Measurements from ENCODE around the gene ARID5B.

The ARID5B gene, protein sequence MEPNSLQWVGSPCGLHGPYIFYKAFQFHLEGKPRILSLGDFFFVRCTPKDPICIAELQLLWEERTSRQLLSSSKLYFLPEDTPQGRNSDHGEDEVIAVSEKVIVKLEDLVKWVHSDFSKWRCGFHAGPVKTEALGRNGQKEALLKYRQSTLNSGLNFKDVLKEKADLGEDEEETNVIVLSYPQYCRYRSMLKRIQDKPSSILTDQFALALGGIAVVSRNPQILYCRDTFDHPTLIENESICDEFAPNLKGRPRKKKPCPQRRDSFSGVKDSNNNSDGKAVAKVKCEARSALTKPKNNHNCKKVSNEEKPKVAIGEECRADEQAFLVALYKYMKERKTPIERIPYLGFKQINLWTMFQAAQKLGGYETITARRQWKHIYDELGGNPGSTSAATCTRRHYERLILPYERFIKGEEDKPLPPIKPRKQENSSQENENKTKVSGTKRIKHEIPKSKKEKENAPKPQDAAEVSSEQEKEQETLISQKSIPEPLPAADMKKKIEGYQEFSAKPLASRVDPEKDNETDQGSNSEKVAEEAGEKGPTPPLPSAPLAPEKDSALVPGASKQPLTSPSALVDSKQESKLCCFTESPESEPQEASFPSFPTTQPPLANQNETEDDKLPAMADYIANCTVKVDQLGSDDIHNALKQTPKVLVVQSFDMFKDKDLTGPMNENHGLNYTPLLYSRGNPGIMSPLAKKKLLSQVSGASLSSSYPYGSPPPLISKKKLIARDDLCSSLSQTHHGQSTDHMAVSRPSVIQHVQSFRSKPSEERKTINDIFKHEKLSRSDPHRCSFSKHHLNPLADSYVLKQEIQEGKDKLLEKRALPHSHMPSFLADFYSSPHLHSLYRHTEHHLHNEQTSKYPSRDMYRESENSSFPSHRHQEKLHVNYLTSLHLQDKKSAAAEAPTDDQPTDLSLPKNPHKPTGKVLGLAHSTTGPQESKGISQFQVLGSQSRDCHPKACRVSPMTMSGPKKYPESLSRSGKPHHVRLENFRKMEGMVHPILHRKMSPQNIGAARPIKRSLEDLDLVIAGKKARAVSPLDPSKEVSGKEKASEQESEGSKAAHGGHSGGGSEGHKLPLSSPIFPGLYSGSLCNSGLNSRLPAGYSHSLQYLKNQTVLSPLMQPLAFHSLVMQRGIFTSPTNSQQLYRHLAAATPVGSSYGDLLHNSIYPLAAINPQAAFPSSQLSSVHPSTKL

DNA sequence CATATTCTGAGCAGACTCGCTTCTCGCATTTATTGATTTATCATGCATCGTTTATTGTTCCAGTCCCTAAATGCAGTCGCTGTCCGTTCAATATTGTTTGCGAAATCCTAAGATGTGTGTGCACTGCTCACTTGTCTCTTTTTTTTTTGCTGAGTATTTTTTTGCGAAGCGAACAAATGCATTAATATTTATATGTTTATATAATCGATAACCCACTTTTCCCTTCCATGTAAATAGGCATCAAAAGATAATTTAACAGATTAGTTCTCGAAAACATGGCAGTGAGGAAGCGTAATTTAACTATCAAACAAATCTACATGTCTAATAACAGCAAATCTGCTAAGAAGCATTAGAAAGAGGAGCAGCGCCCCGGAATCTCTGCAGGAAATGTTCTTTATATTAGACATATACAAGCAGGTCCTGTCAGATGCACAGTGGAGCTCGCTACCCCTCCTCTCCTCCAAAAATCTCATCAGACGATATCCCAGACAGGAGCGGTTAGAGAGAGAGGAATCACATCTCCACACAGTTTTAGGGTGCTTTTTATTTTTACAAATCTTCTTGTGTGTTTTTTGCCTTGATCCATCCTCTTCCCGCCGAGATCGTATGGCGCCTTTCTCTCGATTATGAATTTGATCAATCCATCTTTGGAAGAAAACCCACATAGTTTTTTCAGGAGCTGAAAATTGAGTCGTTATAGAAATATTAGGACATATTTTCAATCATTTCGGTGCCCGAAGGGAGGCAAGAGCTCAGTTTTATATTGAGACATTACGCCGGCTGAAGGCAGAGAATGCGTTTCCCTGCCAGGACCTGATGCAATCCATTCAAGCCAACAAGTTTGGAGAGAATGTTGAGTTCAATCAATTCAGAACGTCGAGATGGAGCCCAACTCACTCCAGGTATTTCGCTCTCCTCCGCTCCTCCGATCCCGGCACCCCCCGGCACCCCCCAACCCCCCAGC, at the start of gene ARID5B:
Gene ARID5B (plus strand): TSS at position 871 of the 964 bp plus-strand sequence. CDS start 11 bp downstream, at position 882.
- DNase-seq, result peak; percentile 65

DNA sequence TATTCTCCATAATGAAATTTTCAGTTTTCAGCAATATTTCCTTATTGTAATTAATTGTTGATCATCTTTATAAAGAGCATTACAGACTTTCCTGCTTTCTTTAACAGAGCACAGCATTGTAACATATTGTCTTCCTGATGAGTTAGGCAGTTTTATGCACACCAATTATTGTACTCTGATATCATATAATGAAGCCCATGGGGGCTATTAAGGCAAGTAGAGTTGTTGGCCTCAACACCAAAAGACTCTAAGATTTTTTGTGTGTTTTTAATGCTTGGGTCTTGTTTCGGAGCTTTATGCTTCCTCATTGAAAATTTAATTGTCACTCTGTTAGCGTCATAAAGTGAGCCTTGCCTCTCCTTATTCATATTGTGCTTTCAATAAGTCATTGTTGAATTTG, 49.2 kb upstream of the ARID5B start:
- no peak for DNase-seq

DNA sequence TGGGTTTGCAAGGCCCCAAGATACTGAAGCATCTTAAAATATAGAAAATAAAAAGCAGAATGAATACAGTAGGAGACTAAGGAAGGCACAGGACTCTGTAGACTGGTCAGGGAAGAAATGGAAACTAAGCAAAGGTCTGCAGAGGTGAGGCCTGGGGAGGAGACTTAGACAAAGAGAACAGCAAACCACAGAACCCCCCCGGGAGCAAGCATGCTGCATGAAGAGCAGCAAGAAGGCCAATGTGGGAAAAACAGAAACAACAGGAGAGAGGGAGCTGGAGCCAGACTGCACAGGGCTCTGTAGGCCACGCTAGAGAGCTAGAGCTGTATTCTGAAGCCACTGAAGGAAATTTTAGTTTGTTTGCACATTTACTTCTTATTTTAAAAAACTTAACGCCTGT, 45.7 kb upstream of the ARID5B start:
- DNase-seq, result no peak

DNA sequence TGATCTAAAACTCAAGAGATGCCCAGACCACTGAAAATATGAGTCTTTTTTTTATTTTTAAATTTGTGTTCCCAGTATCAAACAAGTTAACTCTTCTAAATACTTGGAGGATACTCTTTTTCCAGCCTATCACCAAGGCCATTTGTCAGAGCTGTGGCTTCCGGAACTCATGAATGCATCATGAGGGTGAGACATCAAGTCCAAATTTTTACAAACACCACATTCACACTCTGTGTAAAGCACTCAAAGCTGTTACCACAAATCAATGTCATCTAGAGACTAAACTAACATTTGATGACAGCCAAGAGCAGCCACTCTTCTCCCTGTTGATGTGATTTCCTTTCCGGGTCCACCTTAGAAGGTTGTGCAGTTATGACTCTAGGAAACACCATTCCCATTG, 43.8 kb upstream of the ARID5B start:
- no peak for DNase-seq

DNA sequence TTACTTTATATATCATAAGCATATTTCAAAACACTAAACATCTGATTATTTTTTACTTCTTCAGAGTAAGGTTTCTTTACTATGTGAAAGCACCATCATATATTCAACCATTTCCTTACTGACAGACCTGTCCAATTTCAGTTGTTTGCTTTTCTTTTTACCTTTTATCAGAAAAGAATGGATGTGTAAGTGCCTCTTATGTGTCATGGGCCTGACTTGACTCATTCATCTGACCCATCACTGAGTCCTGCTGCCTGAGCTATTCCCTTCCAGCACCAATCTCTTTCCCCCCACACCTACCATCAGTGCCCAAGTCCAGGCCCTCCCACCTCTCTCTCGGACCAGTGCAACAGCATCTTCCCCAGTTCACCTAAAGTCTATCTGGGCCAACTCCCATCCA, 41.7 kb upstream of the ARID5B start:
- no peak for DNase-seq

DNA sequence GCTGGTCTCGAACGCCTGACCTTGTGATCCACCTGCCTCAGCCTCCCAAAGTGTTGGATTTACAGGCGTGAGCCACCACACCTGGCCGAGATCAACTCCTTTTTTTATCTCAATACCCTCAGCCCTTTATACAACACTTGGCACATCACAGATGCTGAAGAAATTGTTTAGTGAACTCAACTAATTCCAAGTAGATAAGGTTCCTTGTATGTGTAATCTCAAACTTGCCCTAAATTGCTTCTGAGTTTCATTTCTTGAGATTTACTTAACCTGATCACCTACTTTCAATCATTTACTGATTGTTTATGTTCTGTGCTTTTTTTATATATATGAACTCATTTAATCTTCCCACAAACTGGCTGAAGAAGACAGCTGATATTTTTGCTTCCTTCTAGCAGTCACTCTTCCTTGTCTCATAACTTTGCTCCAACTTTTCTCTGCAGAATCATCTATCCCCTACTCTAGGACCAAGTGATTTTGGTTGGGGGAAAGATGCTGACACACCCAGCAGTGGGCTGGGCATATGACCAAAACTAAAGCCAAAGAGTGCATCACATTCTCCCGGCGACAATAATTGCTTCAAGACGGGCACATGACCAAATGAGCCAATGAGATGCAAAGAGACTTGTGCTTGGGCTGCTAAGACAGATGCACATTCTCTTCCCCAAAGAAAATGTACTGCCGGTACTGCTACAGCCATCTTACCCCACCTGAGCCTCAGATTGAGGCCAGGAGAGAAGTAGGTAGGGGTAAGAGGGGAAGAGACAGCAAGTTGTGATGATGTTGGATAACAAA, 40.3 kb upstream of the ARID5B start:
- no peak for DNase-seq

DNA sequence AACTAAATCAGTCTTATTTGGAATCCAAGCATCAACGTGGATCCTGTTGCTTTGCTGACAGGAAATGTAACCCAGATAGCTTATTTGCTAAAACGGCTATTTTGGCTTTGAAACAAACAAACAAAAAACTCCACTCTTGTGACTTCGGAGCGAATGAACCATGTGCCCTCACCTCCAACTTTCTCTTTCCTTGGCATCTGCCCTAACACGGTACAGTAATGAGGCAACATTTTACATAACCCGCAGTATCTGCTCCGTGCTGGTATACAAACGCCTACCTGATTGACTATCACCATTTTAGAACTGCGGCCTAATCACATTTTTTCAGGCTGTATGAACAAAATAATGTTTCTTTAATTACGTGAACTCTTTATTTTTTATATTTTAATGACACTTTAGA, 37.5 kb upstream of the ARID5B start:
- no peak for DNase-seq

DNA sequence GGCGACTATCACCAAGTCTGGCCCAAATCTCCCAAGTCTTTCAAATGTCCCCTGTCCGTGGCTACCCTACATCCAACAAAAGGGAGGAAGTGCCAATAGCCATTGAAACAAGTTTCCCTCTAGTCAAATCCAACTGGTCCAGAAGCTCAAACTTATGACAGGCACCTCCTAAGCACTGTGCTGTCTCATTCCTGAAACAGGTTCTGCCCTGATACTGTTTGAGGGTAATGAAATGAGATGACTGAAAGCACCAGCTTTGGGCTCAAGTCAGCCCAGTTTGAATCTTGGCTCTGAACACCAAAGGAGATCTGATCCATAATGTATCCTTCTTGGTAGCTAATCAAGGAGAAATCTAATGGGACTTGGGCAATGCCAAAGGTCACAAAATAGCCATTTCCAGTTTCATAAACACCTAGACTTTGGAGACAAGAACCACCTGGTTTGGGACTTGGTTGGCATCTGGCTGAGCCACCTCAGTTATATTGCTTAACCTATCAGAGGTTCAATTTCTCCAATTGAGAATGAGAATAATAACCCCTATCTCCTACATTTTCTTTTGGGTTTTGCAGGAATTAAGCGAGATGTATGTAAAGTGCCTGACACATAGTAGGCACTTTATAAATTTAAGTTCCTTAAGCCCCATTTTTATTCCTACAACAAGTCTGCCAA, 34.7 kb upstream of the ARID5B start:
- DNase-seq, result no peak

DNA sequence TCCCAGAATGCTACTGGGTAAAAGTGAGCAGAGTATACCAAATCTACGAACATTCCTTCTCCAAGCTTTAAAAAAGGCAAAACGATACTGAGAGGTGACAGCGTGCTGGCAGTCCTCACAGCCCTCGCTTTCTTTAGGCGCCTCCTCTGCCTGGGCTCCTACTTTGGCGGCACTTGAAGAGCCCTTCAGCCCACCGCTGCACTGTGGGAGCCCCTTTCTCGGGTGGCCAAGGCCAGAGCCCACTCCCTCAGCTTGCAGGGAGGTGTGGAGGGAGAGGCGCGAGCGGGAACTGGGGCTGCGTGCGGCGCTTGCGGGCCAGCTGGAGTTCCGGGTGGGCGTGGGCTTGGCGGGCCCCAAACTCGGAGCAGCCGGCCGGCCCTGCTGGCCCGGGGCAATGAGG, 34.1 kb upstream of the ARID5B start:
- DNase-seq, result peak; percentile 14

DNA sequence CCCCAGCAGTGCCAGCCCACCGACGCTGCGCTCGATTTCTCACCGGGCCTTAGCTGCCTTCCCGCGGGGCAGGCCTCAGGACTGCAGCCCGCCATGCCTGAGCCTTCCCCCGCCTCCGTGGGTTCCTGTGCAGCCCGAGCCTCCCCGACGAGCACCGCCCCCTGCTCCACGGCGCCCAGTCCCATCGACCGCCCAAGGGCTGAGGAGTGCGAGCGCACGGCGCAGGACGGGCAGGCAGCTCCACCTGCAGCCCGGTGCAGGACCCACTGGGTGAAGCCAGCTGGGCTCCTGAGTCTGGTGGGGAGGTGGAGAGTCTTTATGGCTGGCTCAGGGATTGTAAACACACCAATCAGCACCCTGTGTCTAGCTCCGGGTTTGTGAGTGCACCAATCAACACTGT, 33.7 kb upstream of the ARID5B start:
- DNase-seq, result peak; percentile 57

DNA sequence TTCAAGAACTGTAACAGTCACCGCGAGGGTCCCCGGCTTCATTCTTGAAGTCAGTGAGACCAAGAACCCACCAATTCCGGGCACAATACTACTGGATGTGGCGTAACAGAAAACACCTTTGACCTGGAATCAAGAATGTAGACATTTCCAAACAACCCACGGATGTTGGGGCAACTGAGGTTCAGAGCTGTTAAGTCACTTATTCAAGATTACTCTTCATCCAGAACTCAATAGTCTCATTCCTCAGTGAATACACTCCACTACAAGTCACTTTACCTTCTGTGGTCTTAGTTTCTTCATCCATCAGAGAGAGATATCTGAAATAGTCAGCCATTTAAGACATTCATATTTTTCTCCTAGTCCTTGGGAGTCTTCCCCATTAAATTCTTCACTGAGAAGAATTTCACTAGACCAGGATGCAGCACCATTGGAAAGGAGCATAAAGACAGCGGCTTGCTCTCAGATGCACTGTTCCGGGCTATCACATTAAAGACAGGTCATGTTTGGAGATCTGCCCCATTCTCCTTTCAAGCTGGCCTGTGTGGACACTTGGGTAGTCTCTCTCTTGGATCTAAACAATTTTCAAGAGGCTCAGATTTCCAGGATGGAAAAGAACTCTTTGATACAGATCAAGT, 32.3 kb upstream of the ARID5B start:
- no peak for DNase-seq

DNA sequence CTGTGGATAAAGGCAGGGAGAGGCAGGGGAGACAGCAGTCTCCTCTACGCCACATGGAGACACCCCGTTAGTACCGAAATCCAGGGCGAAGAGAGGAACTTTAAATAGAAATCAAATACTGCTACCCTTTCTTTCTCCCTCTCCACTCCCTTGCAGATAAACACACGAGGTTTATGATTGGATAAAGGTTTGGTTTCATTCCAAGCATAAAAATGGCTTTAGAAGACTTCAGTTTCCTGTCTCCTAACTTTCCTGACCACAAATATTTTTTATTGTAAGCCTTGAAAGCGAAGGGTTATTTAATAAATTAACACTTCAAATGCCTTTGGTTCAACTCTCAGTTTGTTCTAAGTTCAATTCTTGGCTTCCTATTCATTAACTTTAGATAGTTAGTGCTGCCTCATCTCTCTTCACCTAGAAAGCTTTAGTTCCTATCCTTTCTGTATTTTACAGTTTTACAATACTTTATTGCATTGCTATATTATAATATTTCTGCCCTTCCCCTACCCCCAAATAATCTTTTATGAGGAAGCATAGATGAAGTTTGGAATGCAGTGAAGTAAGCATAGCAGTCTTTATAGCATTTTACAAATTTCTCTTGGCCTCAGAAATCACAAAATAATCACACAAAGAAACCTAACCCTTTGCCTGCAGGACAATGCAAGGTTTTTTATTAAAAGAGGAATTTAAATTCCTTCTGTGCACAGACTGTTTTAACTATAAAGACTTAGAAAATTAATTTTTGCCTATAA, 31.5 kb upstream of the ARID5B start:
- DNase-seq, result no peak

DNA sequence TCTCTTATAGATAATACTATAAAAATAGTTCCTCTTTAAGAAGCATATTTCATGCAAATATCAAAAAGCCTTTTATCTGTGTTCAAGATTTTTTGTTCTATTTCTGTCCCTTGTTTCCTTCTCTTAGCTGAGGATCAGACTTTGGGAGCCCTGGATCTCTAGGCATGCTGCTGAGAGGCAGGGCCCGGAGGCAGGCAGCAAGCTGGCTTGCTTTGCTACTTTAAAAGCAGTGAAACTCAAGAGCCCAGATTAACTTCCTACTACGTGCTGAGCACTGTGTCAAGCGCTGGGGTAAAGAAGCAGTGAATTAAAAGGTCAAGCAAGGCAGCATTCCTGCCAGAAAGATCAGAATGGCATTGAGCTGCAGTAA, 31.0 kb upstream of the ARID5B start:
- DNase-seq, result no peak

DNA sequence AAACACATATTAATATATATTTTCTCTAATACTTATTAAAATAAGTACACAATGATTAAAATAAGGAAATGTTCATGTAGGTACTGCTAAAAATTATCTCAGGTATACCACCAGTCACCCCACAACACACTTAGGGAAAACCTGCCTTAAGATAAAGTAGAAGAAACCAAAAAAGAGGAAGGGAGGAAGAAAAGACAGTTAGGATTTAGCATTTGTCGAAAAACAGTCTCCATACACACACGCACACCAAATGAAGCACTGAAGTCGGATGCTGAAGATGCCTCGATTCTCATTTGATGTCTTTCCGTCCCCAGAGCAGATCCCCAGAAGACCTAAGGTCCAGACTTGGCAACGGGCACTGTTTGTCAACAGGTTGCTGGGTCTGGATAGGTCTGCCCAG, 30.0 kb upstream of the ARID5B start:
- no peak for DNase-seq

DNA sequence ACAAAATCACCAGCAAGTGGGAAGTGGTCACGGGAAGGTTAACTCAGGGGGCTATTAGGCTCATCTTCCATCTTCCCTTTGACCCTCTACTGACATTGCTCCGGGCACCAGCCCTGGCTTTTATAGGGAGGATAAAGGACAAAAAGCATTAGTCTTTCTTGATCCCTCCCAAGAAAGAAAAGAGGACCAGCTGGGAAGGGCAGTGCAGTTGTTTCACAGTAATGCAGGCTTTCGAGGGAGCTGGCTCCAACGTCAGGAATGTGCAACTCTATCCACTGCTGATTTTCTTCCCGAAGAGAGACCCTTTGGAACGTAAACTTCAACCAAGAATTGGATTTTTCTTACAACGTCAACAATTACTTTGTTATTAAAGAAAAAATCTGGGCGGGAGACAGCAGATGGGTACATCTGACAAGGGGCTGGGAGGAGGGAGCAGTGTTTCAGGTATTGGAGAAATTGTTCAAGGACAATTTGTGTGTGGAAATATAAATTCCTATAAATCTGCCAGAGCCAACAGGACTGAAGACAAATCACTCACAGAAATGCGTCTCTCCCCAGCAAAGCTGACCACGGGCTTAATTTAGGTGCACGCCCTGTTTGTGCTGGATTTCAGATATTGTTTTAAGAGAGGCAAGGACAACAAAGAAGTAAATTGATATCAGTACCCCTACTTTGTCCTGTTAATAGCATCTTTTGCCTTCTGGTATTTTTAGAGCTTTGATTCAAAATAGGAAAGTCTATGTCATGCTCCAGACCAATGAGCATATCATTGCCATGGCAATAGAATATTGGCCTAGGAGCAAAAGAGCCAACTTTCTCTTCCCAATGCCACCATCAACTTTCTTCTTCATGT, 23.4 kb upstream of the ARID5B start:
- no peak for DNase-seq

DNA sequence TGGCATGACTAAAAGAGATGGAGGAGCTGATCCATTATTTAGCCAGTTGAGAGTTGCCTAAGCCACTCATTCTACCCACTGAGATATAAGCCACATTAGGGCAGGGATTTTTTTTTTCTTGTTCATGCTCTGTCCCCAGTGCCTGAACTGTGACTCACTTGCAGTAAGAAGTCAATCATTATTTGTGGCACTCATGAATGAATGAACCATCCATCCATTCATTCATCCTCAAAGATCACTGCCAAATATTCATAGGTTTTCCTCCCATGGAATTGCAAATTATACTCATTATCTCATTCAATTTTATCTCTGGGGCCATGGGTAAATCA, 22.8 kb upstream of the ARID5B start:
- no peak for DNase-seq

DNA sequence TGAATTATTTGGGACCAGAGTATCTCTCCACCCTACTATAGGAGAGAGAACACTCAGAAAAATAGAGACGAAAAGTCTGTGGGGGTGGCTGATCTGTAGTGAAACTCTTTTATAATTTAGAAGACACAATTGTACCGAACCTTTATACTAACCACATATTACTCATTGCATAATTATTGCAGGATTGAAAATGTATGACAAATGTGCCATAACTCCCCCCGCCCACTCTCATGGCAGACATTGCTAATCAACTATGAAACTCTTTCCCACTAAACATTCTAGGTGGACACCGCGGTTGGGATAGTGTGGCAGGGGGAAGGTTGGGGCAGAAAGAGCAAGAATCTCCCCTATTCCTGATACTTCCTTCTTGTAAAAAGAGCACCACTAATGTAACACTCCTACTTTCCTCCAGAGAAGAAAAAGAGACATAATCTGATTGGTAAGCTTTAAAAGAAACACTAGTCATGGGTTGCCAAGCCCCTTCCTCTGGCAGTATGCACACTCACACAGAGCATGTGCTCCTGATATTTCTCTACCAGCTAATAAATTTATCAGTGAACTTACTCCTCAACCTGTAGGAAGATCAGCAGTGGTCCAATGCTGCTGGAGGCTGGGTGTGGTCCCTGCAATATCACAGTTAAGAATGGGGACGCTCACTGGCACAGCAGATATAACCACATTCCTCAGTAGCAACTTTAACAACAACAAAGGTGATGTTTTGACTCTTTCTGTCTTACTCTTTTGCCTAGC, 18.7 kb upstream of the ARID5B start:
- DNase-seq, result peak; percentile 85
